HG03432 (cell line): ENCODE measurements around the gene ALDH9A1.

Experiments
- ATAC-seq: cut with Tn5 transposase; IDR thresholded peaks from one replicate; pipeline ENCODE4 v1.9.1; 2021; ENCODE audit warnings: mild to moderate bottlenecking, moderate library complexity; ENCODE audit not compliant: unreplicated experiment

The ALDH9A1 gene

GRCh38 chr1:165628147-165628822 is 70.1 kb downstream of the ALDH9A1 start:
- ATAC-seq = no peak

GRCh38 chr1:165624441-165624840 is 73.9 kb downstream of the ALDH9A1 start:
- ATAC-seq = no peak

- no peak for ATAC-seq
These were observed 74.7 kb downstream of the ALDH9A1 start for GRCh38 chr1:165623624-165624023.

GRCh38 chr1:165619647-165620151 is 78.7 kb downstream of the ALDH9A1 start:
- no peak for ATAC-seq

DNA sequence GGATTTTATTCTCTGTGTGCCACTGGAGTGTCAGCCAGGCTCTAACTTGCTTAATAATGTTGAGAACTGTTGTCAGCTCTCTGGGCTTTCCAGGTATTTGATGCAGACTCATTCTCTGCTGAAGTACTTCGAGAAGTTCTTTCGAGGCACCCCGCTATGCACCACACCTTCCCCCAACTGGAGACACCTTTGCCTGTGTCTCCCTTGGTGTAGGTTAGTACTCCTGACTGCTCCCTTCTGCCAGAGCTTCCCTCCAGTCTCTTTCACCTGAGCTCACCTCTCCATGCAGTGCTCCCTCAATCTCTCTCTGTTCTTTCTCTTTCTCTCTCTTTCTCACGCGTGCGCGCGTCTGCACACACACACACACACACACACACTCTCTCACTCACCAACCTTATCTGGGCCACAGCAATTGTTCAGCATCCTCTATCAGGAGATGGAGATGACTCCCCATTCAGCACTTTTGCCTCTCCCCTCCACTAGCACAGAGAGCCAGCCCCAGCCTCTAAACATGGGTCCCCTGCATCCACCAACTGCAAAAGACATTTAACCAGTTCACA is 81.3 kb downstream of the ALDH9A1 start:
- no peak for ATAC-seq

- no peak for ATAC-seq
These were observed 82.2 kb downstream of the ALDH9A1 start for GRCh38 chr1:165616054-165616612.
